ENCODE measurements around the gene RAD51B.

Gene RAD51B

GRCh38 chr14:68154275-68154674 is 334.7 kb downstream of the RAD51B start:
- DNase-seq = no peak

GRCh38 chr14:68157971-68158371 is 338.4 kb downstream of the RAD51B start:
- DNase-seq = no peak

GRCh38 chr14:68158640-68159039 is 339.1 kb downstream of the RAD51B start:
- no peak for DNase-seq

GRCh38 chr14:68159701-68160633 is 340.4 kb downstream of the RAD51B start:
- no peak for DNase-seq

GRCh38 chr14:68160779-68161546 is 341.4 kb downstream of the RAD51B start:
- no peak for DNase-seq

- DNase-seq = no peak
These were observed 343.3 kb downstream of the RAD51B start for GRCh38 chr14:68162887-68163286.

- no peak for DNase-seq
These were observed 345.1 kb downstream of the RAD51B start for GRCh38 chr14:68164711-68165113.

- no peak for DNase-seq
These were observed 345.8 kb downstream of the RAD51B start for GRCh38 chr14:68165274-68165843.

GRCh38 chr14:68166731-68167382 is 347.3 kb downstream of the RAD51B start:
- DNase-seq = no peak

- no peak for DNase-seq
These were observed 348.0 kb downstream of the RAD51B start for GRCh38 chr14:68167383-68168087.

- no peak for DNase-seq
These were observed 349.0 kb downstream of the RAD51B start for GRCh38 chr14:68168460-68169109.

- no peak for DNase-seq
These were observed 352.6 kb downstream of the RAD51B start for GRCh38 chr14:68172216-68172615.

- DNase-seq = no peak
These were observed 353.0 kb downstream of the RAD51B start for GRCh38 chr14:68172627-68173026.

GRCh38 chr14:68173227-68173972 is 353.8 kb downstream of the RAD51B start:
- no peak for DNase-seq

GRCh38 chr14:68174446-68174845 is 354.9 kb downstream of the RAD51B start:
- DNase-seq = no peak

GRCh38 chr14:68176687-68177086 is 357.1 kb downstream of the RAD51B start:
- no peak for DNase-seq

- no peak for DNase-seq
These were observed 358.1 kb downstream of the RAD51B start for GRCh38 chr14:68177728-68178127.

- no peak for DNase-seq
These were observed 358.7 kb downstream of the RAD51B start for GRCh38 chr14:68178282-68178681.

- no peak for DNase-seq
These were observed 362.1 kb downstream of the RAD51B start for GRCh38 chr14:68181519-68182326.

GRCh38 chr14:68182492-68182891 is 362.9 kb downstream of the RAD51B start:
- no peak for DNase-seq

Measured in CD4-positive, alpha-beta T cell treated with Interleukin-6 for 4 hours (primary cell).